Mucosa of stomach (tissue), 1 donor: Measurements from ENCODE around the gene CD276.
"Not testable (repeated sequence)": the region's sequence is repeated elsewhere in the genome, so short reads cannot be mapped to it uniquely, and the experiment has no call there.

Experiments
- H3K27me3 ChIP-seq: one replicate; pipeline ENCODE4 v1.7.0; 2013; ENCODE audit warnings: mild to moderate bottlenecking, low read length; ENCODE audit not compliant: control insufficient read depth, insufficient read depth
- H3K36me3 ChIP-seq: one replicate; pipeline ENCODE4 v1.7.0; 2013; ENCODE audit warnings: low read length; ENCODE audit not compliant: control insufficient read depth, insufficient read depth
- H3K4me1 ChIP-seq: one replicate; pipeline ENCODE4 v1.7.0; 2013; ENCODE audit warnings: mild to moderate bottlenecking, low read length; ENCODE audit not compliant: control insufficient read depth, insufficient read depth
- H3K4me3 ChIP-seq: one replicate; pipeline ENCODE4 v1.7.0; 2013; ENCODE audit warnings: low read length
- H3K9ac ChIP-seq: one replicate; pipeline ENCODE4 v1.7.0; 2013; ENCODE audit warnings: mild to moderate bottlenecking, low read length, moderate library complexity
- H3K9me3 ChIP-seq: one replicate; pipeline ENCODE4 v1.7.0; 2013; ENCODE audit warnings: mild to moderate bottlenecking, low read length, moderate library complexity; ENCODE audit not compliant: control insufficient read depth
- donor health status: Pancreatic carcinoma.

Gene CD276

GRCh38 chr15:73687351-73687750 is 3.2 kb downstream of the CD276 start:
- peaks cover 24% of the 10 kb centered on the region for H3K4me1 ChIP-seq

DNA sequence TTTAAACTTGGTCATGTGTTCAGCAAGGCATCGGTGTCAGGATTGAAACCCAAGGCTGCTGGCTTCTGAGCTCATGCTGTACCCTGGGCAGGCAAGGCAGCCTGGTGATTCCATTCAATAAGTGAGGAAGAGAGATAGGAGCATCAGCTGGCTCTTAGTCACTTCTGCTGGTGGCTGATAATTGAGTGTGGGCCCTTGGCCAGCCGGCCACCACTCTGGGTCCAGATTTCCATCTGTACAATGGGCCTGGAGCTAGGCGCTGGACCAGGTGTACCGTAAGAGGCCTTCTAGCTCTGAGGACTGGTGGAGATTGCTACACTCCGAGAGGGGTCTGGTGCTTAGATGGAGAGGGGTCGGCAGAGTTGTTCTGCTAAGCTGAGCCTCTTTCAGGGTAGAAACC is 4.3 kb downstream of the CD276 start:
- H3K4me3 ChIP-seq = no peak overlapping the region
- no peaks in the 10 kb centered on the region for H3K36me3 ChIP-seq
- H3K9ac ChIP-seq = no peak overlapping the region
- H3K4me1 ChIP-seq = peaks cover 20% of the 10 kb centered on the region
- H3K9me3 ChIP-seq = no peaks in the 10 kb centered on the region
- no peaks in the 10 kb centered on the region for H3K27me3 ChIP-seq

More at GRCh38 chr15:73687351-73687750, 3.2 kb downstream of the CD276 start:
- Histone ChIP-seq H3K27me3 (no peaks in the 10 kb centered on the region), H3K4me3 (no peak overlapping the region), H3K36me3 (no peaks in the 10 kb centered on the region), H3K9ac (no peak overlapping the region), H3K9me3 (no peaks in the 10 kb centered on the region)

GRCh38 chr15:73691396-73691795 is 7.2 kb downstream of the CD276 start:
- H3K9ac ChIP-seq = no peak overlapping the region
- peaks cover 29% of the 10 kb centered on the region for H3K4me1 ChIP-seq
- no peaks in the 10 kb centered on the region for H3K9me3 ChIP-seq
- H3K27me3 ChIP-seq = no peaks in the 10 kb centered on the region
- H3K36me3 ChIP-seq = no peaks in the 10 kb centered on the region
- H3K4me3 ChIP-seq = no peak overlapping the region

DNA sequence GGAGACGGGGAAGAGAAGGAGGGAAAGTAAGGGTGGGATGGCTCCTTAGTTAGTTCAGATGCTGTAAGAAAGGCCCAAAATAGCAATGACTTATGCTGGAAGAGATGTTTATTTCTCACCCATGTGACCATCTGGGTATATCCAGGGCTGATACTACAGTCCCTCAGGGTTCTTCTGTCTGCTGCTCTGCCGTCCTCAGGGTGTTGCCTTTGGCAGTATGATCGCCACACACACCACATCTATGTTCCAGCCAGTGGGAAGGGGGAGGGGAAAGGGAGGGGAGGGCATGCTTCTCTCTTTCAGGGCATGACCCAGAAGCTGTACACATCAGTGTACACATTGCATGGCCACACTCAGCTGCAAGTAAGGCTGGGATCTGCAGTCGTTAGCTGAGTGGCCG is 10.2 kb downstream of the CD276 start:
- no peaks in the 10 kb centered on the region for H3K9me3 ChIP-seq
- H3K4me3 ChIP-seq = no peak overlapping the region
- H3K4me1 ChIP-seq = peaks cover 39% of the 10 kb centered on the region
- no peaks in the 10 kb centered on the region for H3K27me3 ChIP-seq
- no peaks in the 10 kb centered on the region for H3K36me3 ChIP-seq
- H3K9ac ChIP-seq = no peak overlapping the region

DNA sequence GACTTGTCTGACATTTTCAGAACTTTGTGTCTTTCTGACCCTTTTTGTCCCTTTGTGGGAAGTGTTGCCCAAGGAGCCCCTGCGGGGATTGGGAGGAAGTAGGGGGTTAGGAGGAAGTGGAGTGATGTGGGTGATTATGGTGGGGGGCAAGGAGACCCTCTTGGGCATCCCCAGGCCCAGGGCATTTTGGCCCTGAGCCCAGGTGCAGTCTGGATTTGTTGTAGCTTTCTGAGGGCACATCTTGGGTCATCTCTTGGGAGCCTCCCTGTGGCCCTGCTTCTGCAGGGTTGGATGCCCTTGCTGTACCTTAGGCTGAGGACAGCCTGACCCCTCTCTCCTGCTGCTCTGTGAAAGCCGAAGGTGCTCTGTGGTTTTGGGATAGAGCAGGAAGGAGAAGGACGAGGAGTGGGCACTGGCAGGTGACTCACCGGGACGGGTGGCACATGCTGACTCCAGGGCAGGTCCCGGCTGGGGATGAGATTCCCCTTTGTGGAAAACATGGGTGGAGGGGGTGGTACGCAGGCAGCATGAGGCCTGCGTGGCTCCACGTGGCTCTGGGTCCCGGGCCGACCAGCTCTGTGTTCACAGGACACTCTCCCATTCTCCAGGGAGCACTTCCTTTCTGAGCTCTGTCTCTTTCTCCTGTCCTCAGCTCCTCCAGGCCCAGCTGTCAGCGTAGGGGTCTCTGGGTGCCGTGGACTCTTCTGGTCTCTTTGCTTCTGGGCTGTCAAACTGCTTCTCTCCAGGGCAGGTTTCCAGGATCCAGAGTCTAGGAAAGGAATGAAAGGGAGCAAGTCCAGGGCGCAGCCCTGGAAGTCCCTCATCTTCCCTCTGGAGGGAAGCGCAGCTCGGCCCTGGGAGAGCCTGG is 11.8 kb downstream of the CD276 start:
- Histone ChIP-seq H3K4me1 (peaks cover 36% of the 10 kb centered on the region), H3K9ac (no peak overlapping the region), H3K27me3 (no peaks in the 10 kb centered on the region), H3K36me3 (no peaks in the 10 kb centered on the region), H3K9me3 (no peaks in the 10 kb centered on the region), H3K4me3 (no peak overlapping the region)

- Histone ChIP-seq H3K36me3 (no peaks in the 10 kb centered on the region), H3K9me3 (no peaks in the 10 kb centered on the region), H3K4me3 (no peak overlapping the region), H3K9ac (no peak overlapping the region), H3K4me1 (peaks cover 29% of the 10 kb centered on the region), H3K27me3 (no peaks in the 10 kb centered on the region)
Observed at GRCh38 chr15:73696641-73697001, 12.4 kb downstream of the CD276 start.

- H3K4me1 ChIP-seq = peaks cover 26% of the 10 kb centered on the region
- H3K9ac ChIP-seq = no peak overlapping the region
- no peak overlapping the region for H3K4me3 ChIP-seq
- H3K36me3 ChIP-seq = no peaks in the 10 kb centered on the region
- no peaks in the 10 kb centered on the region for H3K9me3 ChIP-seq
- H3K27me3 ChIP-seq = no peaks in the 10 kb centered on the region
Observed at GRCh38 chr15:73697033-73697467, 12.9 kb downstream of the CD276 start.

GRCh38 chr15:73699249-73700040 is 15.3 kb downstream of the CD276 start:
- Histone ChIP-seq H3K9ac (no peak overlapping the region), H3K27me3 (no peaks in the 10 kb centered on the region), H3K9me3 (no peaks in the 10 kb centered on the region), H3K4me1 (peaks cover 18% of the 10 kb centered on the region), H3K36me3 (no peaks in the 10 kb centered on the region), H3K4me3 (no peak overlapping the region)

DNA sequence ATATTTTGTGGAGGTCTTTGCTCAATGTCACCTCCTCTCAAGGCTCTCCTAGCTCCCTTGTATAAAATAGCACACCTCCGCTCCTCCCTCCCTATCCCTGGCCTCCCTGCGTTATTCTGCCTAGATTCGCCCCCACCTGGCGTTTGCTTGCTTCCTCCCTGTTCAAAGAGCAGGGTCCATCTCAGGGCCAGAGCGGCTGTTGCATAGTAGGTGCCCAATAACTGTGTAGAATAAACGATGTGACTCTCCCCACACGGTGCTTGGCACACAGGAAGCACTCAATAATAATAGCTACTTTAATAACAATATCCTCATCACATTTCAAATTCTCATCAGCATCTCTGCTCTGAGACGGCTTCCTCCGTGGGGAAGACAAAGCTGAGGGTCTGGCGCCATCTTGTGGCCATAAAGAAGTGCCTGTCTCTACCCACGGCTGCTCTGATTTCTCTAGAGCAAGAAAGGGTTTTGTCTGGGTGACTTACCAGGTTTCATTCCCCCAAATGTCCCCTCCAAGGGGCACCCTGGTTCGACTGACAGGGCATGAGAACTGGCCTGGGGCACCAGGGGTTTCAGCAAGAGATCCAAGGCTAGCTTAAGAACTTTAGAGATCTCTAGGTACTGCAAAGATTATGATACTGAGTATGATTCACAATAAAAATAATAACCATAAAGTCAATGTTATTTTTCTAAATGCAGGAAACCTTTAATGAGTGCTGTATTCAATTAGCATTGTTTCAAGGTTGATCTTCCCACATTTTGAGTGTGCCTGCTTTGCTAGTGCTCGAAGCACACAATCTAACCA is 16.1 kb downstream of the CD276 start:
- Histone ChIP-seq H3K9ac (no peak overlapping the region), H3K4me3 (no peak overlapping the region), H3K27me3 (no peaks in the 10 kb centered on the region), H3K4me1 (peaks cover 16% of the 10 kb centered on the region), H3K9me3 (no peaks in the 10 kb centered on the region), H3K36me3 (no peaks in the 10 kb centered on the region)

GRCh38 chr15:73702311-73703239 is 18.4 kb downstream of the CD276 start:
- H3K36me3 ChIP-seq, H3K4me3 ChIP-seq: not testable (repeated sequence)

GRCh38 chr15:73703601-73704000 is 19.4 kb downstream of the CD276 start:
- H3K4me3 ChIP-seq, H3K9me3 ChIP-seq, H3K36me3 ChIP-seq, H3K4me1 ChIP-seq, H3K9ac ChIP-seq, H3K27me3 ChIP-seq: not testable (repeated sequence)

More at GRCh38 chr15:73702311-73703239, 18.4 kb downstream of the CD276 start:
- H3K9me3 ChIP-seq, H3K4me1 ChIP-seq, H3K9ac ChIP-seq, H3K27me3 ChIP-seq: not testable (repeated sequence)
